SK-N-SH (cell line): ENCODE data around the gene NAT9. TPM values are rescaled to one million over a fixed set of nuclear protein-coding genes. Genes with fewer than 3 reads are reported as not detected.

Experiments
- CTCF ChIA-PET: fragments of 300-600, 350-600 bp; formaldehyde crosslinking; extraction: SDS; loops from one replicate; lab custom pipeline; 2021; lab: Yijun Ruan, JAX
- POLR2A ChIA-PET: fragments of 350-600 bp; sonication (Branson Sonifier 250); formaldehyde crosslinking; extraction: SDS; loops from one replicate; lab custom pipeline; 2020; ENCODE audit warnings: antibody characterized with exemption, inconsistent platforms; lab: Yijun Ruan, JAX
- DNase-seq: peaks from one replicate; pipeline ENCODE4 v3.0.0; 2012
- H2AFZ ChIP-seq: fragments of 200-600 bp; sonication (generic); 2 replicates; pipeline ENCODE4 v1.8.1; 2016; ENCODE audit warnings: antibody characterized with exemption, mild to moderate bottlenecking, low read depth
- H3F3A ChIP-seq: fragments of 200-600 bp; sonication (generic); replicated peaks from 2 replicates; pipeline ENCODE3; 2016; ENCODE audit warnings: antibody characterized with exemption, mild to moderate bottlenecking; ENCODE audit not compliant: insufficient read depth
- H3K27ac ChIP-seq, 2 experiments: fragments of 200-500 bp in 1 of 2; fragments of 200-600 bp in 1 of 2; sonication (Bioruptor generic) in 1 of 2; sonication (generic), shearing (Covaris generic) in 1 of 2; 2 replicates each; pipeline versions ENCODE4 v1.5.1 to v1.6.1; 2014 to 2016; ENCODE audit warnings: low read depth in 2 of 2, inconsistent platforms in 1 of 2, low read length in 1 of 2, mild to moderate bottlenecking in 1 of 2, mixed read lengths in 1 of 2
- H3K27me3 ChIP-seq: fragments of 200-600 bp; sonication (generic), shearing (Covaris generic); 2 replicates; pipeline ENCODE4 v1.6.1; 2016; ENCODE audit warnings: mixed run types; ENCODE audit not compliant: insufficient read depth
- H3K36me3 ChIP-seq, 2 experiments: fragments of 200-500 bp in 1 of 2; fragments of 200-600 bp in 1 of 2; sonication (Bioruptor generic) in 1 of 2; sonication (generic) in 1 of 2; replicated peaks in 1 of 2; 2 replicates each; pipeline versions ENCODE3 to v1.5.1; 2014 to 2016; ENCODE audit warnings: low read length in 1 of 2, mild to moderate bottlenecking in 1 of 2; ENCODE audit not compliant: insufficient read depth in 2 of 2, control insufficient read depth in 1 of 2
- H3K4me1 ChIP-seq, 2 experiments: fragments of 200-500 bp in 1 of 2; fragments of 200-600 bp in 1 of 2; sonication (Bioruptor generic) in 1 of 2; sonication (generic), shearing (Covaris generic) in 1 of 2; 2 replicates each; pipeline versions ENCODE4 v1.5.1 to v1.6.1; 2014 to 2016; ENCODE audit warnings: low read depth in 1 of 2, low read length in 1 of 2, mixed run types in 1 of 2; ENCODE audit not compliant: insufficient read depth in 2 of 2, control insufficient read depth in 1 of 2
- H3K4me2 ChIP-seq: fragments of 200-600 bp; sonication (generic), shearing (Covaris generic); 2 replicates; pipeline ENCODE4 v1.6.1; 2017; ENCODE audit warnings: mixed run types
- H3K4me3 ChIP-seq, 2 experiments: fragments of 200-500 bp in 1 of 2; fragments of 200-600 bp in 1 of 2; sonication (Bioruptor generic) in 1 of 2; sonication (generic), shearing (Covaris generic) in 1 of 2; 2 replicates each; pipeline versions ENCODE4 v1.5.1 to v1.8.1; 2014 to 2016; ENCODE audit warnings: low read depth in 2 of 2, inconsistent platforms in 1 of 2, low read length in 1 of 2, mild to moderate bottlenecking in 1 of 2, mixed read lengths in 1 of 2, moderate library complexity in 1 of 2
- H3K79me2 ChIP-seq: fragments of 200-600 bp; sonication (generic); 2 replicates; pipeline ENCODE4 v1.8.1; 2017; ENCODE audit warnings: mild to moderate bottlenecking; ENCODE audit not compliant: insufficient read depth
- H3K9ac ChIP-seq: fragments of 200-600 bp; sonication (generic); 2 replicates; pipeline ENCODE4 v1.6.1; 2017; ENCODE audit warnings: mixed run types
- H3K9me2 ChIP-seq: fragments of 200-600 bp; sonication (generic); 2 replicates; pipeline ENCODE4 v1.6.1; 2017; ENCODE audit warnings: mixed run types
- H3K9me3 ChIP-seq: fragments of 200-600 bp; sonication (generic); 2 replicates; pipeline ENCODE4 v1.6.1; 2017; ENCODE audit warnings: mixed run types, mild to moderate bottlenecking, moderate library complexity
- H4K20me1 ChIP-seq: fragments of 200-600 bp; sonication (generic); 2 replicates; pipeline ENCODE4 v1.6.1; 2017; ENCODE audit warnings: mild to moderate bottlenecking, mixed run types; ENCODE audit not compliant: insufficient read depth
- CHD2 ChIP-seq: fragments of 150-350 bp; IDR thresholded peaks from 2 replicates; pipeline ENCODE4 v1.6.1; 2018; ENCODE audit warnings: low read length; ENCODE audit not compliant: partially characterized antibody
- EZH2phosphoT487 ChIP-seq: fragments of 200-600 bp; sonication (generic); IDR thresholded peaks from 2 replicates; pipeline ENCODE4 v1.6.1; 2017; ENCODE audit warnings: low read depth, mixed run types, mild to moderate bottlenecking, antibody characterized with exemption, moderate library complexity, borderline replicate concordance
- FOSL2 ChIP-seq: IDR thresholded peaks from 2 replicates; pipeline ENCODE4 v1.4.0; 2012; ENCODE audit warnings: low read depth, mild to moderate bottlenecking, moderate library complexity, borderline replicate concordance
- FOXJ3 ChIP-seq: sonication (generic); formaldehyde crosslinking; IDR thresholded peaks from 2 replicates; pipeline ENCODE4 v1.5.1; 2020; ENCODE audit warnings: mild to moderate bottlenecking, missing genetic modification reagents
- FOXM1 ChIP-seq: IDR thresholded peaks from 2 replicates; pipeline ENCODE4 v1.4.0; 2012; ENCODE audit warnings: low read depth, mild to moderate bottlenecking
- GABPA ChIP-seq: IDR thresholded peaks from 2 replicates; pipeline ENCODE4 v1.4.0; 2012; ENCODE audit warnings: low read depth, mild to moderate bottlenecking
- GATA2 ChIP-seq: sonication (generic); formaldehyde crosslinking; IDR thresholded peaks from 2 replicates; pipeline ENCODE4 v1.5.0; 2020; ENCODE audit warnings: mild to moderate bottlenecking, missing genetic modification reagents
- IRF3 ChIP-seq: fragments of 150-350 bp; IDR thresholded peaks from 2 replicates; pipeline ENCODE4 v1.6.1; 2016; ENCODE audit warnings: mild to moderate bottlenecking, low read depth, low read length
- MAX ChIP-seq: IDR thresholded peaks from 2 replicates; pipeline ENCODE4 v1.4.0; 2012; ENCODE audit warnings: low read depth
- MEF2A ChIP-seq: IDR thresholded peaks from 2 replicates; pipeline ENCODE4 v1.4.0; 2012; ENCODE audit warnings: low read depth, borderline replicate concordance
- NFIC ChIP-seq: IDR thresholded peaks from 2 replicates; pipeline ENCODE4 v1.4.0; 2012; ENCODE audit warnings: borderline replicate concordance
- NRF1 ChIP-seq: IDR thresholded peaks from 2 replicates; pipeline ENCODE4 v1.6.1; 2012; ENCODE audit warnings: low read depth, mild to moderate bottlenecking, low read length
- POLR2AphosphoS5 ChIP-seq: IDR thresholded peaks from 2 replicates; pipeline ENCODE4 v1.6.1; 2012; ENCODE audit warnings: low read depth, low read length
- RAD21 ChIP-seq: IDR thresholded peaks from 2 replicates; pipeline ENCODE4 v1.6.1; 2012; ENCODE audit warnings: mild to moderate bottlenecking, low read length
- RCOR1 ChIP-seq: fragments of 150-350 bp; IDR thresholded peaks from 2 replicates; pipeline ENCODE4 v1.6.1; 2017; ENCODE audit warnings: antibody characterized with exemption, low read length
- REST ChIP-seq: IDR thresholded peaks from 2 replicates; pipeline ENCODE4 v1.6.1; 2012; ENCODE audit warnings: mild to moderate bottlenecking, low read depth, low read length, moderate library complexity
- RFX5 ChIP-seq: IDR thresholded peaks from 2 replicates; pipeline ENCODE4 v1.6.1; 2012; ENCODE audit warnings: mild to moderate bottlenecking, improper control_type of control experiment, low read length
- RXRA ChIP-seq: IDR thresholded peaks from 2 replicates; pipeline ENCODE4 v1.4.0; 2012; ENCODE audit warnings: low read depth, mild to moderate bottlenecking, borderline replicate concordance
- SIN3A ChIP-seq: IDR thresholded peaks from 2 replicates; pipeline ENCODE4 v1.6.1; 2012; ENCODE audit warnings: low read depth, mild to moderate bottlenecking, low read length, moderate library complexity, borderline replicate concordance
- SMC3 ChIP-seq: IDR thresholded peaks from 2 replicates; pipeline ENCODE4 v1.6.1; 2012; ENCODE audit warnings: low read depth, low read length, improper control_type of control experiment
- TCF12 ChIP-seq: IDR thresholded peaks from 2 replicates; pipeline ENCODE4 v1.4.0; 2012
- TEAD4 ChIP-seq: IDR thresholded peaks from 2 replicates; pipeline ENCODE4 v1.4.0; 2012; ENCODE audit warnings: mild to moderate bottlenecking, borderline replicate concordance; ENCODE audit not compliant: insufficient read depth
- USF2 ChIP-seq: fragments of 150-350 bp; IDR thresholded peaks from 2 replicates; pipeline ENCODE4 v1.6.1; 2017; ENCODE audit warnings: antibody characterized with exemption, low read length, low read depth, borderline replicate concordance
- ZBTB33 ChIP-seq: IDR thresholded peaks from 2 replicates; pipeline ENCODE4 v1.4.0; 2012; ENCODE audit warnings: low read depth, borderline replicate concordance
- WGBS: methylation state at CpG from one replicate; pipeline ENCODE4 v1.1.6; 2017; ENCODE audit warnings: low lambda C conversion rate; 5-methylcytosine and 5-hydroxymethylcytosine counted together
- polyA plus RNA-seq, 3 experiments: library from polyadenylated mRNA; depleted of rRNA; stranded (reverse); fragments of >200 nt; gene quantifications; 2 replicates each; pipeline ENCODE4 v1.2.3, GENCODE V29; 2012

NAT9 gene
- 117 and 190 TPM in 2 replicates for polyA plus RNA-seq (2012; rRNA removed)
- 38.1 and 64.6 TPM in 2 replicates for polyA plus RNA-seq (2012; cell fraction: cytosol; rRNA removed)
- polyA plus RNA-seq (2012; cell fraction: nucleus; rRNA removed): 744 and 872 TPM in 2 replicates

GRCh38 chr17:74776044-74776962, at the start of gene NAT9:
NAT9 (minus strand) TSS chr17:74776345; CDS start chr17:74775698, 647 bp downstream.
- Histone ChIP-seq H3K4me1 (peaks cover 13 to 16% of the 10 kb centered on the region in 2 experiments; a peak in 3 of 4 replicates), H3K9ac (peak within 1 kb of the TSS; percentile 90), H3K36me3 (peaks cover 30 to 38% of the 10 kb centered on the region in 2 experiments), H3F3A (peaks cover 18% of the 10 kb centered on the region), H3K4me2 (peak within 1 kb of the TSS; percentile 96), H4K20me1 (peaks cover 8% of the 10 kb centered on the region), H3K9me2 (no peaks in the 10 kb centered on the region), H3K4me3 (peak within 1 kb of the TSS; percentile 87 to 90), H3K27ac (peak within 1 kb of the TSS; percentile 72 to 81), H3K79me2 (peaks cover 54% of the 10 kb centered on the region), H2AFZ (peak within 1 kb of the TSS; percentile 85), H3K9me3 (no peaks in the 10 kb centered on the region), H3K27me3 (no peaks in the 10 kb centered on the region)
- ChIA-PET CTCF (interaction anchor here (0.6 to 98.1 kb wide), 11 partner anchors 15 to 287 kb away, joined by 3 to 3869 read pairs (median 8); partner anchors contain the start of genes FDXR, GRIN2C, NHERF1 and RAB37), POLR2A (interaction anchor here (0.6 to 2.1 kb wide), 7 partner anchors 9 to 226 kb away, joined by 3 to 17 read pairs (median 5); partner anchors contain the start of genes FDXR and NHERF1)
- under 1% methylated on average over 64 of the region's 64 CpGs for WGBS
- DNase-seq: peak; percentile 100
- TF ChIP-seq RFX5 (no peak), FOXM1 (no peak), FOXJ3 (CRISPR knock-in tag) (no peak), SIN3A (peak; percentile 90; the same call in 1 of the 2 replicates), GABPA (peak; percentile 91), POLR2AphosphoS5 (peak; percentile 94), EZH2phosphoT487 (no peak), MAX (peak; percentile 97), TEAD4 (no peak), SMC3 (no peak), RAD21 (no peak), ZBTB33 (no peak), NFIC (no peak), GATA2 (CRISPR knock-in tag) (no peak), NRF1 (peak; percentile 96), IRF3 (no peak; the same call in 1 of the 2 replicates), FOSL2 (no peak), RXRA (no peak), REST (peak; percentile 85), TCF12 (no peak), MEF2A (no peak), CHD2 (peak; percentile 79), RCOR1 (no peak), USF2 (no peak)
